ENCODE results near the gene NNAT.
"Not testable (repeated sequence)": the region's sequence is repeated elsewhere in the genome, so short reads cannot be mapped to it uniquely, and the experiment has no call there.

The NNAT gene

GRCh38 chr20:37524859-37525708 lies 4.0 kb downstream of the NNAT start:
- DNase-seq, result no peak

GRCh38 chr20:37525810-37526209 lies 4.8 kb downstream of the NNAT start:
- DNase-seq, result no peak

- DNase-seq, result no peak
Measured at GRCh38 chr20:37526238-37526838, 5.3 kb downstream of the NNAT start.

- DNase-seq, result no peak
Measured at GRCh38 chr20:37526839-37527637, 6.0 kb downstream of the NNAT start.

- DNase-seq, result peak; percentile 71
Measured at GRCh38 chr20:37527638-37528445, 6.8 kb downstream of the NNAT start, which contains the start of gene BLCAP. BLCAP (minus strand) TSS chr20:37527876; CDS start chr20:37519174, 8,702 bp downstream.

GRCh38 chr20:37528446-37529213 lies 7.6 kb downstream of the NNAT start:
- DNase-seq, result no peak

- no peak for DNase-seq
Measured at GRCh38 chr20:37529214-37529967, 8.3 kb downstream of the NNAT start.

- no peak for DNase-seq
Measured at GRCh38 chr20:37529968-37530600, 9.0 kb downstream of the NNAT start.

- DNase-seq, result no peak
Measured at GRCh38 chr20:37530696-37531095, 9.6 kb downstream of the NNAT start.

GRCh38 chr20:37531856-37532255 lies 10.8 kb downstream of the NNAT start:
- DNase-seq, result no peak

GRCh38 chr20:37533154-37533715 lies 12.2 kb downstream of the NNAT start:
- no peak for DNase-seq

GRCh38 chr20:37534401-37535157 lies 13.5 kb downstream of the NNAT start:
- DNase-seq, result peak; percentile 92

- no peak for DNase-seq
Measured at GRCh38 chr20:37535443-37536132, 14.5 kb downstream of the NNAT start.

- DNase-seq, result no peak
Measured at GRCh38 chr20:37537505-37537904, 16.5 kb downstream of the NNAT start.

- DNase-seq, result no peak
Measured at GRCh38 chr20:37538003-37538402, 17.0 kb downstream of the NNAT start.

- no peak for DNase-seq
Measured at GRCh38 chr20:37539424-37539823, 18.4 kb downstream of the NNAT start.

- DNase-seq, result no peak
Measured at GRCh38 chr20:37540001-37540400, 19.0 kb downstream of the NNAT start.

- DNase-seq, result not testable (repeated sequence)
Measured at GRCh38 chr20:37540838-37541237, 19.8 kb downstream of the NNAT start.

- DNase-seq, result no peak
Measured at GRCh38 chr20:37541326-37541725, 20.3 kb downstream of the NNAT start.

All from NCI-H1694 (cell line).